ENCODE data around the gene KRTAP5-8. TPM values are rescaled to one million over a fixed set of nuclear protein-coding genes. Genes with fewer than 3 reads are reported as not detected.
"Not testable (repeated sequence)": the region's sequence is repeated elsewhere in the genome, so short reads cannot be mapped to it uniquely, and the experiment has no call there.

The KRTAP5-8 gene
- total and polyA plus RNA-seq, 12 donors = 0.28 TPM; not detected in 11

- 76 to 89% (median 84%) methylated on average over 2 to 3 of the region's 3 CpGs for WGBS, 4 donors
- intact Hi-C loops (cut with DNase I) = no loop called here
- Histone ChIP-seq H3K36me3 (replicated peaks in 1 of 2) (no peaks in the 10 kb centered on the region), H3K4me1 (replicated peaks in 1 of 2) (no peaks in the 10 kb centered on the region), H3K9me3 (replicated peaks in 1 of 3) (no peaks in the 10 kb centered on the region), H3K4me3 (no peak within 1 kb of the TSS), H3K27me3 (no peaks in the 10 kb centered on the region), H3K27ac (no peak within 1 kb of the TSS)
- no peak for DNase-seq
- TF ChIP-seq POLR2A (IDR thresholded peaks at IDR 0.05) (no peak), CTCF (IDR thresholded peaks at IDR 0.05) (no peak)
These were observed 44.6 kb downstream of the KRTAP5-8 start, which contains the start of gene KRTAP5-11 for GRCh38 chr11:71582309-71582895. Gene KRTAP5-11 (minus strand): TSS chr11:71582875. CDS start chr11:71582837, 38 bp downstream.

GRCh38 chr11:71582969-71583368, 45.1 kb downstream of the KRTAP5-8 start:
- DNase-seq; H3K9me3 ChIP-seq (replicated peaks in 1 of 3); H3K27ac ChIP-seq; intact Hi-C loops (cut with DNase I); H3K27me3 ChIP-seq; H3K4me3 ChIP-seq; H3K4me1 ChIP-seq (replicated peaks in 1 of 2); H3K36me3 ChIP-seq (replicated peaks in 1 of 2): not testable (repeated sequence)
- 74 to 81% (median 77%) methylated on average over 2 of the region's 2 CpGs for WGBS, 4 donors

GRCh38 chr11:71585673-71586072, 47.8 kb downstream of the KRTAP5-8 start:
- H3K36me3 ChIP-seq (replicated peaks in 1 of 2); H3K4me1 ChIP-seq (replicated peaks in 1 of 2); DNase-seq; intact Hi-C loops (cut with DNase I); H3K27me3 ChIP-seq; H3K27ac ChIP-seq; H3K4me3 ChIP-seq; H3K9me3 ChIP-seq (replicated peaks in 1 of 3): not testable (repeated sequence)
- 72 to 90% (median 78%) methylated on average over 5 of the region's 5 CpGs for WGBS, 4 donors

DNA sequence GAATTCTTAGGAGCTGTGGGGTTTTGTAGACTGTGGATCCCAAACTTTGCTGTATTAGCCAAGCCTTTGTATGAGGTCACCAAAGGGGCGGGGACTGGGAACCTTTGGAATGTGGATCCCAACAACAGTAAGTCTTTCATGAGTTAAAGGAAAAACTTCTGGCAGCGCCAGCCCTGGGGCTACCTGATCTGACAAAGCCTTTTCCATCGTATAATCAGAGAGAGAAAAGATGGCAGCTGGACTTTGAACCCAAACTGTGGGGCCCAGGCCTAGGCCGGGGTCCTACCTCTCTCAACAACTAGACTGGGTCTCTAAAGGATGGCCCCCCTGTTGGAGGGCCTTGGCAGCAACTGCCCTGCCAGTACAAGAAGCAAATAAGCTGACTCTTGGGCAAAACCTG, 50.5 kb downstream of the KRTAP5-8 start:
- H3K9me3 ChIP-seq (replicated peaks in 1 of 3); H3K4me3 ChIP-seq; intact Hi-C loops (cut with DNase I); H3K36me3 ChIP-seq (replicated peaks in 1 of 2); H3K4me1 ChIP-seq (replicated peaks in 1 of 2); DNase-seq; H3K27me3 ChIP-seq; H3K27ac ChIP-seq: not testable (repeated sequence)
- 62 to 69% (median 68%) methylated on average over 4 of the region's 4 CpGs for WGBS, 4 donors

Small RNA genes lying within 50 kb of the gene (small RNA-seq; reads per million reads assigned to genes)
- gene AP000867.1 (0 reads per million in 2 donors), gene KRTAP5-14P (0 reads per million in 2 donors)

Other genes starting within 250 kb of the KRTAP5-8 start
- gene DHCR7, start 89.6 kb upstream of the KRTAP5-8 start, total RNA-seq = 100 to 1,000 TPM in 4 of 9 donors, 10 to 100 TPM in 5; 53.1 to 904 (median 94.2) TPM
- gene DHCR7, start 89.6 kb upstream of the KRTAP5-8 start, polyA plus RNA-seq = 100 to 1,000 TPM in 1 of 3 donors, 10 to 100 TPM in 2; 31.8 to 690 (median 56.3) TPM
- gene NADSYN1, start 84.8 kb upstream of the KRTAP5-8 start, total RNA-seq = 10 to 100 TPM; 42.2 to 77.4 (median 56.1) TPM
- gene NADSYN1, start 84.8 kb upstream of the KRTAP5-8 start, polyA plus RNA-seq = 100 to 1,000 TPM in 2 of 3 donors, 10 to 100 TPM in 1; 37.1 to 128 (median 114) TPM
- under 1 TPM in 1 of 9 donors, not detected in 8; 0.28 TPM for gene KRTAP5-7, start 10.8 kb upstream of the KRTAP5-8 start, total RNA-seq
- gene KRTAP5-7, start 10.8 kb upstream of the KRTAP5-8 start, polyA plus RNA-seq = under 1 TPM in 1 of 3 donors, not detected in 2; 0.07 TPM
- gene KRTAP5-9, start 10.4 kb downstream of the KRTAP5-8 start, total RNA-seq = under 1 TPM in 1 of 9 donors, not detected in 8; 0.18 TPM
- gene KRTAP5-9, start 10.4 kb downstream of the KRTAP5-8 start, polyA plus RNA-seq = 1 to 10 TPM in 1 of 3 donors, under 1 TPM in 2; 0.18 to 1.6 (median 0.71) TPM
- gene KRTAP5-10, start 27.5 kb downstream of the KRTAP5-8 start, total RNA-seq = under 1 TPM in 1 of 9 donors, not detected in 8; 0.06 TPM
- gene KRTAP5-10, start 27.5 kb downstream of the KRTAP5-8 start, polyA plus RNA-seq = under 1 TPM in 2 of 3 donors, not detected in 1; 0.27 to 0.48 TPM
- not detected for gene KRTAP5-11, start 44.9 kb downstream of the KRTAP5-8 start, total RNA-seq
- not detected for gene KRTAP5-11, start 44.9 kb downstream of the KRTAP5-8 start, polyA plus RNA-seq

Measured in adrenal gland (tissue), 12 donors.